AG09309 (cell line): Measurements from ENCODE around the gene MAMDC2.

Source experiments
- DNase-seq: peaks from one replicate; pipeline ENCODE4 v3.0.0-alpha.2; 2010; ENCODE audit warnings: low read depth
- H3K4me3 ChIP-seq: 2 replicates; pipeline ENCODE4 v1.5.1; 2011; ENCODE audit warnings: mild to moderate bottlenecking, low read depth, low read length, moderate library complexity; ENCODE audit not compliant: control insufficient read depth
- TF ChIP-seq, protein P1 (sequence below): IDR thresholded peaks from 2 replicates; pipeline ENCODE4 v1.5.1; 2011; ENCODE audit warnings: mild to moderate bottlenecking, low read depth, low read length, inconsistent platforms; ENCODE audit not compliant: insufficient read depth, control insufficient read depth; ENCODE audit errors: missing control alignments

MAMDC2 gene

DNA sequence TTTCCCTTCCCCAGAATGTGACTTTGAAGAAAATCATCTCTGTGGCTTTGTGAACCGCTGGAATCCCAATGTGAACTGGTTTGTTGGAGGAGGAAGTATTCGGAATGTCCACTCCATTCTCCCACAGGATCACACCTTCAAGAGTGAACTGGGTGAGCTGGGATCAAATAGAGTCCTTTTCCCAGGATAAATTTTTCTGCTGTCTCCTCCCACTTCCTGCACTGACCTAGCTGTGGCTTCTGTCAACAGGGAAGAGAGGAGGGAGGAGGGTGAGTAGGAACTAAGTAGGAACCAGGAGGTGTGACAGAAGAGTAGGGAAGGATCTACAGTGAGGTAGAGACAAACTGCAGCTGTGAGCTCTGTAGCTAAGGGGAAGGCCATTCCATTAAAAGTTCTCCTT is 69.3 kb downstream of the MAMDC2 start:
- H3K4me3 ChIP-seq: no peak overlapping the region

DNA sequence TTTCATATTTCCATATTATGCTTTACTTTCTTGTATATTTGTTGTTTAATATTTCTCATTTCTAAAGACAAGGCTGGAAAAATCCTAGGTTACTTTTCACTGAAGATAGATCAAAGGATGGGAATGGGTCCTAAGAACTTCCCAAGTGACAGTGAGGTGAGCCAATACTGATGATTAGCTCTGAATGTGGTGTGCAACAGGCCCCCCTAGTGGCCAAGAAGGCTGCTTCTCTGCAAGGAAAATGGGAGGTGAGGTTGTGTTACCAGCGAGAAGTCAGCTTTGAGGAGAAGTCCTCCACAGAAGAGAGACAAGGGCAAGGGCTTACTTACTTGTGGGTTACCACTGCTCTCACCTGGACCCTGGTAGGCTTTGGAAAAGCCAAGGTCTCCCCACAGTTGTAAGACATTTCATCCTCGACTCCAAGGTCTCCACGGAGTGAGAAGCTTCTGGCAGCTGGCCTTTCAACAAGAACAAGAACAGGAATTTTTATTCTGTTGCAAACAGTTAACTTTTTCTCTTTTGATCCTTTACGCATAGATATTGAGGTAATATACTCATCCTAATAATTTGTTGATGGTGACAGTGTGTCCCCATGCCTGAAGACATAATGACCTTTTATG is 69.9 kb downstream of the MAMDC2 start:
- no peak overlapping the region for H3K4me3 ChIP-seq
- no peak for DNase-seq
- TF ChIP-seq, protein P1, sequence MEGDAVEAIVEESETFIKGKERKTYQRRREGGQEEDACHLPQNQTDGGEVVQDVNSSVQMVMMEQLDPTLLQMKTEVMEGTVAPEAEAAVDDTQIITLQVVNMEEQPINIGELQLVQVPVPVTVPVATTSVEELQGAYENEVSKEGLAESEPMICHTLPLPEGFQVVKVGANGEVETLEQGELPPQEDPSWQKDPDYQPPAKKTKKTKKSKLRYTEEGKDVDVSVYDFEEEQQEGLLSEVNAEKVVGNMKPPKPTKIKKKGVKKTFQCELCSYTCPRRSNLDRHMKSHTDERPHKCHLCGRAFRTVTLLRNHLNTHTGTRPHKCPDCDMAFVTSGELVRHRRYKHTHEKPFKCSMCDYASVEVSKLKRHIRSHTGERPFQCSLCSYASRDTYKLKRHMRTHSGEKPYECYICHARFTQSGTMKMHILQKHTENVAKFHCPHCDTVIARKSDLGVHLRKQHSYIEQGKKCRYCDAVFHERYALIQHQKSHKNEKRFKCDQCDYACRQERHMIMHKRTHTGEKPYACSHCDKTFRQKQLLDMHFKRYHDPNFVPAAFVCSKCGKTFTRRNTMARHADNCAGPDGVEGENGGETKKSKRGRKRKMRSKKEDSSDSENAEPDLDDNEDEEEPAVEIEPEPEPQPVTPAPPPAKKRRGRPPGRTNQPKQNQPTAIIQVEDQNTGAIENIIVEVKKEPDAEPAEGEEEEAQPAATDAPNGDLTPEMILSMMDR: peak; percentile 91

More for the DNA sequence above, 69.3 kb downstream of the MAMDC2 start:
- TF ChIP-seq, protein P1: no peak
- DNase-seq: no peak

GRCh38 chr9:70114898-70115297 is 71.2 kb downstream of the MAMDC2 start:
- H3K4me3 ChIP-seq: no peak overlapping the region
- DNase-seq: no peak
- TF ChIP-seq, protein P1: no peak

- no peak overlapping the region for H3K4me3 ChIP-seq
- TF ChIP-seq, protein P1: no peak
- DNase-seq: no peak
These were observed 74.2 kb downstream of the MAMDC2 start for GRCh38 chr9:70117835-70118319.

GRCh38 chr9:70119786-70120185 is 76.1 kb downstream of the MAMDC2 start:
- TF ChIP-seq, protein P1: no peak
- no peak for DNase-seq
- H3K4me3 ChIP-seq: no peak overlapping the region

- DNase-seq: peak; percentile 84
- TF ChIP-seq, protein P1: peak; percentile 50
- H3K4me3 ChIP-seq: no peak overlapping the region
These were observed 77.3 kb downstream of the MAMDC2 start for GRCh38 chr9:70120834-70121510.
